HTERT RPE-1 (cell line): ENCODE results near the gene RPS14.
"Not testable (repeated sequence)": the region's sequence is repeated elsewhere in the genome, so short reads cannot be mapped to it uniquely, and the experiment has no call there.

ENCODE experiments used
- in situ Hi-C: fragments of 300-500 bp; cut with MboI; formaldehyde crosslinking; loops from 4 replicates; pipeline ENCODE4 v1.14.3; 2020; ENCODE audit warnings: low sequenced_read_pairs

The RPS14 gene

DNA sequence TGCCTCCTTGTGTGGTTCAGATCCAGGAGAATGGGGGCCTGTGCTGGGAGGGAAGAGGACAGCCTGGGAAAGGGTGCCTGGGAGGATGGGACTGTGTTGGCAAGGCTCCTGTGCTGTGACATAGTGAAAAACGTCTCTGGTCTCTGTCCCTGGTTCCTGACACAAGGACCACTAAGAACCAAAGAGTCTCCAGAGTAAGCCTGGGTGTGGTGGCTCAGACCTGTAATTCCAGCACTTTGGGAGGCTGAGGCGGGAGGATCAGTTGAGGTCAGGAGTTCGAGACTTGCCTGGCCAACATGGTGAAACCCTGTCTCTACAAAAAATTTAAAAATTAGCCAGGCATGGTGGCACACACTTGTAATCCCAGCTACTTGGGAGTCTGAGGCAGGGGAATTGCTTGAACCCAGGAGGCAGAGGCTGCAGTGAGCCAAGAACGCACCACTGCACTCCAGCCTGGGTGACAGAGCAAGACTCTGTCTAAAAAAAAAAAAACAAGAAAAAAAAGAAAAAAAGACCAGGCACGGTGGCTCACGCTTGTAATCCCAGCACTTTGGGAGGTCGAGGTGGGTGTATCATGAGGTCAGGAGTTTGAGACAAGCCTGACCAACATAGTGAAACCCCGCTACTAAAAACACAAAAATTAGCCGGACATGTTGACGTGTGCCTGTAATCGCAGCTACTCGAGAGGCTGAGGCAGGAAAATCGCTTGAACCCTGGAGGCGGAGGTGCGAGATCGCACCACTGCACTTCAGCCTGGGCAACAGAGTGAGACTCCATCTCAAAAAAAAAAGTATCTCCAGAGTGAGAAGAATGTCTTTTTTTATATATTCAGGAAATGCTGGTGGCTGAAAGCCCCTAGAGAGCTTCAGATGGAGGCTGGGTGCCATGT is 35.4 kb downstream of the RPS14 start:
- in situ Hi-C loops = not testable (repeated sequence)

DNA sequence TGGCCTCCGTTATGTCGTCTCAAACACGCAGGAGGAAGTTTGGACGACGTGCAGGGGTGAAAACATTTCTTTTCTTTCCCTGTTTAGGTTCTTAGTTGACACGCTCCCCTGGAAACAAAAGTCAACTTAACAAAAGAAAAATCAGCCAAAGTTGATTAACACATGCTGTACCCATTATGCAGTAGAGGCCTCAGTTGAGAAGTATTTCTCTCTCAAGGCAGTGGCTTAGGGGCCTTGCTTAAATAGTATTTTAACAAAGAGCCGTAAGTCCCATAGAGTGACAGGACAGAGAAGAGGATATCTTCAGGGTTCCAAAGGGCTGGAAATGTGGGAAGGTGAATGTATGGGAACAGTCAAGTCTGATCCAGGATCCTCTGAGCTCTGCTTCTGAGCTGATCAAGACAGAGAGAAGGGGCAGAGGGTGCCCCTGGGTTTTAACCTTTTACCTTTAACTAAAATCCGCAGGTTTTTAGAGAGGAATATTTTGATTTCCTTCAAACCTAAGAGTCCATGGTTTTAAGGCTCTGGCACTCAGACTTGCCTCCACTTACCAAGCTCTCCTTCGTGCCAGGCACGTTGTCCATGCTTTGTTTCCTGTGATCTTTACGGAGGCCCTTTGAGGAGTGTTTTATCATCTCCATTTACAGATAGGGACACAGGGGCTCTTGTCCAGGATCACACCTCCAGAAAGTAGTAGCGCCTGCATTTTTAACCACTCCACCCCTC is 36.2 kb downstream of the RPS14 start:
- in situ Hi-C loops = no loop called here

DNA sequence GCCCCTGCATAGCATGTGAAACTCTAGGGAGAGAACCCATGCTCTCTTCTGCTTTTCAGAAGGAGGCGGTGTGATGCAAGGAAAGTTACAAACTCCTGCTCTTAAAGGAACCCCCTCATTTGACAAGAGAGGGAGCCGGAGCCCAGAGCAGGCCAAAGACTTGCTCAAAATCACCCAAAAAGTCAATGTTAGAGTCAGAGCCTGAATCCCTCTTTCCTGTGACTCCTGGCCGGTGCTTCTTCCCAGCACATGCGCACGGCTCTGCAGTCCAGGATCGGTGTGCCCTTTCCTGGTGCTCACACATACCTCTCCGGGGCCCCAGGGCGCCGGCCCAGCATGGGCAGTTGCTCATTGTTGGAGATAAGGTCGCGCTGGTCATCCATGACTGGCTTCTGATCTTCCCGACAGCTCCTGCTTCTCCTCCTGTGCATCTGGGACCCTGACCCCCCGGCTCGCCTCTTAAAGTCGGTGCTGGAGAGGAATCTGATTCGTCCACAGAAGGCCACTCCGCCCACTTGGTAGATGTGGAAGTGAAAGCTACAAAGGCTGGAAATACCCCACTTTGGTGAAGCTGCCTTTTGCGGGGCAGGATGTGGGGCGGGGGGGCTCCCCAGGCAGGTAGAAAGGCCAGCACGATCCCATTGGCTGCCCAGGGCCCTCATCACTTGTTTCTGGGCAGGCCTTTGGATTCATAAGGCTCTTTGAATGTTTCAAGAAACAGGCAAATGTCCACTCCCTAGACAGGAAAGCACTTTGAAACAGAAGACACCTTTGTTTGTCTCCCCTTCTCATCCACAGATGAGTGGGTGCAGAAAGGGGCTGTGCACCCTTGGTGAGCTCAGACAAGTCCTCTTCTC is 37.0 kb downstream of the RPS14 start, which contains the start of gene CD74:
CD74 (minus strand) TSS at position 592 of the 857 bp plus-strand sequence; CDS start at position 431, 161 bp downstream.
- in situ Hi-C loops = no loop called here

DNA sequence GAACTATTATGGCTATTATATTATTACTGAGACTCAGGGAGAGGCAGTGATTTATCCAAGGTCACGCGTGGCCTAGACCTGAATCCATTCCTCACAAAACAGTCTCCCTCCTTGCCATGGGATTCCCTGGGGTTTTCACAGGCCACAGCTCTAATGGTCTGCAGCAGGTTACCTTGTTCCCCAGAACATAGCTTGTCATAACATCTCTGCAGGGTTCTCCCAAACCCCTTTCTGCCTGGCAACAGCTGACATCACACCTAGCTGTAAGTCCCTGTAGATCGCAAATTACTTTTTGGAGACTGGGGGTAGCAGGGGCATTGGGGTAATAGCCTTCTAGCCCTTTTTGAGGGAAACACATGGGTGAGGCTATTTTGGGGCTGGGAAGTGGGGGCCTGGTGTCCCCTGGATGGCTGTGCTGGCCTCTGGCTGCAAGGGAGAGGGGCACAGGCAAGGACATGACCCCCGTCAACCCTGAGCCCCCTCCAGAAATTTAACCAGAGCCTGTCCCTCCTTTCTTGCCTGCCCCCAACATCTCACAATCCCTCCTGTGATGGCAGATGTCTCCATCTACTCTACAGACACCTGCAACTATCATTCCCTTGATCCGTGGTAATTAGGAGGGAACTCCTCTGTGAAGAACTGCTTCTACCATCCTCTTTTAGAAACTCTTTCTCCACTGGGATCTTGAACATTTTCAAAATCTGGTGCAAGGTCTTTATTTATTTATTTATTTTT is 38.1 kb downstream of the RPS14 start:
- in situ Hi-C loops = no loop called here

DNA sequence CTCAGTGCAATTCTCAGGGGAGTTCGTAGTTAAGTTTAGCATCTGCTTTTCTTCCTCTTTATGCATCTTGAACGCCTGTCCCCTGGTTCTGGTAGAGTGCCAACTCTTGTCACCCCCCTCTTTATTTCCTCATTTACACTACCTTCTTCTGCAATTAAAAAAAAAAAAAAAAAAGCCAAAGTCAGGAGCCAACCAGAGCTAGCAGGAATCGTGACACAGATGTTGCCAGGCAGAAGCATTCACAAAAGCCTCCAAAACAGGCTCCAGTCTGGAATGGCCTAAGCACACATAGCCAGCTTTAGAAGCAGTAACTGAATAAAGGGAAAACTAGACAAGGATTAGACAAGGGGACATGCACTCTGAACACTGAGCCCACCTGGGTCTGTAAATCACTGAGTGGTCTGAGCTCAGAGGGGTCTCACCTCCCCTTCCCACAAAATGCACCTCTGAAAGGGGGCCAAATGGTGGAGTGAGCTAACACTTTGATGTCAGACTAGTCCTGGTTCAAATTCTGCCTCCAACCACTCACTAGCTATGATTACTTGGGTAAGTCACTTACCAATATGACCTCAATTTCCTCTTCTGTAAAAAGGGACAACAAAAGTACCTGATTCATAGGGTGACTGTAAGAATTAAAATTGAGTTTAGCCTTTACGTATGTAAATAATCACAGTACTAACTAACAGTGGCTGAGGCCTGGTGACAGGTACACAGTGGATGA is 38.9 kb downstream of the RPS14 start:
- in situ Hi-C loops = no loop called here

DNA sequence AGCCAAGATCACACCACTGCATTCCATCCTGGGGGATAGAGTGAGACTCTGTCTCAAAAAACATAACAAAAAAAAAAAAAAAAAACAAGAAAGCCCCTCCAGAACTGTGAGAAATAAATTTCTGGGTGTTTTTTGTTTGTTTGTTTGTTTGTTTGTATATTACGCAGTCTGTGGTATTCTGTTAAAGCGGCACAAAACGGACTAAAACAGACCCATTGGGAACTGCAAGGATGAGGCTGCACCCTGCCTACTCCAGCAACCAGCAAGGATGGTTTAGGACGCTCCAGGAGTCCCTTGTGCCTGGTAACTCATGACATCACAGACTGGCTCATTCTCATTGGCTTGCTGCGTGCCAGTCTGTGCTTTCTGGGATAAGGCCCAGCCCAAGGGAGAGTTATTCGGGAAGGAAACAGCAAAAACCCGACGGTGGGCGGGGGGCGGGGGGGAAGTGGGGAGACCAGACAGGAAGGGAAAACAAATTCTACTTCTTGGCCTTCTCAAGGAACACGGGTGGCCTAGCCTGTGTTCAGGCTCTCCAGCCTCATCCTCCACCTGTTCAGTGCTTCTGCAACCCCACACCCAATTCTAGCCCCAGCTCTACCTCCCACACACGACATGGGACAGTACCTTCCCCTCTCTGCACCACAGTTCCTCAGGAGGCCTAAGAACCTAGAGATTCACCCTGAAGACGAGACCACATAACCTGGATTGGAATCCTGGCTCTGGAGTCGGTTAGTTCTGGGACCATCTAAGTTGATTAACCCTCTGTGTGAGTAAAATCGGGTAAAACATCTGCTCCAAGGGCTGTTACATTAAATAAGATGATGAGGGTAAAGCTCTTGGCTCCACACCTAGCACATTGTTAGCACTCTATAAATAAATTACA is 39.7 kb downstream of the RPS14 start:
- in situ Hi-C loops = no loop called here

DNA sequence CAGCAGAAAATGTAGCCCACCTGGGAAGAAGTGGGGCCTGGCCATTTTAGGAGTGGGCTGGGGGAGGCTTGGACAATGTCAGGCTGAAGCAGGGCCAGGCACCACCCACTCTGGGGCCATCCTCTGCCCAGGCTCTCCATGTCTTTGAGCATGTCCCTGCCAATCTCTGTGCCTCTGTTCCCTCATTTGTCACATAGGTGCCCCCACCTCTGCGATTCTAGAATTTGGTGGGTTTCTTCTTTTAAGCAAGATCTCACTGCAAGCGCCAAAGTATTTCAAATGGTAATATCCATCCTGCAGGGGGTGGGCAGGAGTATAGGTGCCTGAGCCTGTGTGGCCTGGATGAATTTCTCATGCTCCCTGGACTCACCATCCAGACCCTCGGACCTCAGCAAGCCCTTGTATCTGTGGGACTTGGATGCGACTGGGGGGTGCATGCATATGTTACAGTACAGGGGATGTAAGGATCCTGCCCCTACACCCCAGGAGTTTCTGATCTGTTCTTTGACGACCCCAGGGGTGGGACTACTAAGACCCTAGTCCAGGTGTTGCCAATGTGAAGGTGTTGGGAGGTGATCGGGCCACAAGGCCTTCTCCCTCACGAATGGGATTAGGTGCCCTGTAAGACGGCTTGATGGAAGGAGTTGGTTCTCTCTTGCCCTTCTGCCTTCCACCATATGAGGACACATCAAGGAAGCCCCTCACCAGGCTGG is 41.2 kb downstream of the RPS14 start:
- in situ Hi-C loops = no loop called here

DNA sequence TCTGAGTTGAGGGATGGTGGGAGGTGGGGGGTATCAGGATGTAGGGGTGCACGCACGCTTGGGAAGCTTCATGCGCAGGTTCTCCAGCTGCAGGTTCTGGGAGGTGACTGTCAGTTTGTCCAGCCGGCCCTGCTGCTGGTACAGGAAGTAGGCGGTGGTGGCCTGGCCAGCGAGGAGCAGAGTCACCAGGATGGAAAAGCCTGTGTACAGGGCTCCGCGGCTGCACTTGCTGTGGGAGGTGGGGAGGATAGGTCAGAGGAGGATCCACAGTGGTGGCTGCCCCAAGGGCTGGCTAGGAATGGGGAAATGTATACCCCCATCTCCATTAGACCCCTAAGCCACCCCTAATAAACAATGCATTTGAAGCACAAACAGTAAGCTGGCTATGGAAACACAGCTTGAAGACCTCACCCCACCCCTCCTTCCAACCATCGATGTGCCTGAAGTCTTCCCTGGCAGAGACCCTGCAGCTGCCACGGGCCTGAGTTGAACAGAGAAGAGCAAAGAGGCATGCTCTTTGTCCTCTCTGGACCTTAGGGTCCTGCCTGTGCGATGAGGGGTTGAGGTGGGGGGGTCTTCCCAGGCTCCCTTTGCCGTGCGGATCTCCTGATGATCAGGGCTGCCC is 42.3 kb downstream of the RPS14 start:
- in situ Hi-C loops = no loop called here

DNA sequence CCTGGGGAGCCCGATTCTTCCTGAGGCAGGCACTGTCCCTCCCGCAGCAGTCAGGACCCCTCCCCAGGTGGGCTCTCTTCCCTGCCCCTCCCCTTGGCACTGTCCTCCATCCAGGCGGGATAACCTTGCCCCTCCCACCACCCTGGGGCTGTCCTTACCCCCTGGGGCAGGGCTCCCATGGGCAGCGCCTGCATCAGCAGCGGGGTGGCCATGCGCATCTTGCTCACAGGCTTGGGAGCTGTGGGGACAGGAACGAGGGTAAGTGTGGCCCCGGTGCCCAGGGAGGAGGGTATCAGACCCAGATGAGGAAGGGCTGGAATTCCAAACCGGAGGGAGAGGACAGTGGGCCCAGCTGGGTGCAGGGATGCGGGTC is 42.8 kb downstream of the RPS14 start:
- in situ Hi-C loops = no loop called here

DNA sequence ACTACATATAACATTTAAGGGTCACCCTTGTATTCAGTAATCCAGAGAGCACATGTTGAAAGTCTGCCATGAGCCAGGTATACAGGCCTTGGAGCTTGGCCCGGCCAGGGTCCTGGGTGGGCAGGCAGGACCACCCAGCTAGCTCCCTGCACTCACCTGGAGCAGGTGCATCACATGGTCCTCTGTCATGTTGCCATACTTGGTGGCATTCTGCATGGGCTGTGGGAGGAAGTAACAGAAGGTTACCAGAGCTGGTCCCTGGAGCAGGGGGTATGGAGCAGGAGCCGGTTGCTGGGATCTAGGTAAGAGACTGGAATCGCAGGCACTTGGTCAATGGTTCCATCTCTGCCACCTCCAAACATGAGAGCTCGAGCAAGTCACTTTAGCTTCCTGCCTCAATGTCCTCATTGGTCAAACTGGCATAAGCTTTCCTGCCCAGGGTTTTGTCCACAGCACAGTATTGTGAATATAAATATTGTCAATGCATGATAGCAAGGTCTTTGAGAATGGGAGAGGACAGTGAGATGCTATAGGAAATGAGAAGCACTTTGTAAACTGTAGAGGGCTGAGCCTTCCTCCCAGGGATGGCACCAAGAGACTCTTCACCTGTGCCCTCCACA is 43.3 kb downstream of the RPS14 start:
- in situ Hi-C loops = no loop called here

DNA sequence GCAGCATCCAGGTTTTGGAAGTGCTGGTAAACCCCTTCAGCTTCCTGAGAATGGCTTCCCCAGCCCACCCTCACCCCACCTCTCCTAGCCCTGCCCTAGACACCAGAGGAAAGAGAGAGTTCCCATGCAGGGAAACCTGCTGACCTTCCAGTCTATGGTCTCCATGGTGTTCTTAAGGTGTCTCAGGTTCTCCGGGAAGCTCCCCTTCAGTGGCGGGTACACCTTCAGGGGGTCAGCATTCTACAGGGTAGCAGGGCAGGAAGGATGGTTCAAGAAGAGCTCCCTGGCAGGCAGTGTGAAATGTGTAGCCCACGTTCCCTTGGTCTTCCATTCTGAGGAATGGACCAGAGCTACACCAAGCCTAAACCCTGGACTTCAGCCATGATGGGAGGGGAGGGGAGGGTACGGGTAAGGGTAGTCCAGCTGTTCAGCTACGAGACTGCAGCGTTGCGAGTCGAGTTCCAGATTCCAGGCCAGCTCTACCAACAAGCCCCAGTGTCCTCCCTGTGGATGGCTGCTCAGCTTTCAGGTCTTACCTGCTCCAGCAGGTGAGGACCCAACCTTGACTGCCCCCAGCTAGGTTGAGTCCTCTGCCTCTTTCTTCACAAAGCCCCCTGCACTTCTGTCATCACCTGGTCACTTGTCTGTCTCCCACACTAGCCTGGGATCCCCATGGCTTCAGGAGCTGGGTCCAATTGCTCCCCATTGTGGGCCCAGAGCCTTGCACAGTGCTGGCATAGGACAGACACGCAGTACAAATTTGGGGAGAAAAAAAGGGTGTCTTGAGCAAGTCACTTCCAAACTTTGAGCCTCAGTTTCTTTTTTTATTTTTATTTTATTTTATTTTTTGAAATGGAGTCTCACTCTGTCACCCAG is 44.4 kb downstream of the RPS14 start:
- in situ Hi-C loops = no loop called here

DNA sequence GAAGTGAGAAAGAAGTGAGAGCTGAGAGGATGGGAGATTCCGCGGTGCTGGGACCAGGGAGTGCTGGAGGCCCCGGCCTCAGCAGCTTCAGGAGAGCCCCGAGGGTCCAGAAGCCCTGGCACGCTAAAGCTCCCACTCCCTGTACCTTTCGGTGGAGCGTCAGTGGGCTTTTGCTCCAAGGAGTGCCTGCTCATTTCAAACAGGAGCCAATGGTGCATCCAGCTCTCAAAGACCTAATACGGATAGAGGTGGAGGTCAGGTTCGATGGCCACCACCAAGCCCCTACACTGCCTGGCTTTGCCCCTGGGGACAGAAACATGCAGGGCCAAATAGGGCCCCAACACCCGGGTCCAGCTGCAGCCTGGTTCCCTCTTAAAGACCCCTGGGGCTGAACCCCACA is 45.0 kb downstream of the RPS14 start:
- in situ Hi-C loops = no loop called here

DNA sequence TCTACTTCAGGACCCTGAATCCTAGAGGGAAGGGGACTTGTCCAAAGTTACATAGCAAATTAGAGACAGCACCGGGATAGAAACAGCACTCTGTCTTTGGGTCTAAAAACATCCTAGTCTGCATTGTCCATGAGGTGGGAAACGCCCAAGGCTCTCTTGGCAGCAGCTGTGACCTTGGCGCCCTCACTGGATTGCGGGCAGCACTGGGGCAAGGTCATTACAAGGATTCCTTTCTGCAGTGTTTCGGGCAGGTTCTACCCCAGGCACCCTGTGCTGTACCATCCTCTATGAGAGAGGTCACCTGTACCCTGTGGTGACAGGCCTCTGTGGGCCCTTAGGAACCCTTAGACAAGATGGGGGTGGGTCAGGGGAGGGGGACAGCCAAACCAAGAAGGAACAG is 45.4 kb downstream of the RPS14 start:
- in situ Hi-C loops = no loop called here

DNA sequence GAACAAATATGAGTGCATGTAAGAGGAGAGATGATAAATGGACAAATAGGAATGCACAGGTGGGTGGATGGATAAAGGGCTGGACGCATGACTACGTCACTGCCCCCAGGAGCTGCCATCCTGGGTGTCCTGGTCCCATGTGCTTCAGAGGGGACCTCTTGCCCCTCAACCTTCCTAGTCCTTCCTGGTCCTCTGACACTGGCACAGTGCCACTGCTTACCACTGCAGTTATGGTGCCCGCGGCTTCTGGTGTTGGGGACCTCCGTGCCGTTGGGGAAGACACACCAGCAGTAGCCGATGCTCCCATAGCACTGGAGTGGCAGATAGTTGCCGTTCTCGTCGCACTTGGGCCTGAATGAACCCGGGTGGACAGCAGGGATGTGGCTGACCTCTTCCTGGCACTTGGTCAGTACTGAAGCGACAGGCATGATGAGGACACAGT is 46.6 kb downstream of the RPS14 start:
- in situ Hi-C loops = no loop called here

DNA sequence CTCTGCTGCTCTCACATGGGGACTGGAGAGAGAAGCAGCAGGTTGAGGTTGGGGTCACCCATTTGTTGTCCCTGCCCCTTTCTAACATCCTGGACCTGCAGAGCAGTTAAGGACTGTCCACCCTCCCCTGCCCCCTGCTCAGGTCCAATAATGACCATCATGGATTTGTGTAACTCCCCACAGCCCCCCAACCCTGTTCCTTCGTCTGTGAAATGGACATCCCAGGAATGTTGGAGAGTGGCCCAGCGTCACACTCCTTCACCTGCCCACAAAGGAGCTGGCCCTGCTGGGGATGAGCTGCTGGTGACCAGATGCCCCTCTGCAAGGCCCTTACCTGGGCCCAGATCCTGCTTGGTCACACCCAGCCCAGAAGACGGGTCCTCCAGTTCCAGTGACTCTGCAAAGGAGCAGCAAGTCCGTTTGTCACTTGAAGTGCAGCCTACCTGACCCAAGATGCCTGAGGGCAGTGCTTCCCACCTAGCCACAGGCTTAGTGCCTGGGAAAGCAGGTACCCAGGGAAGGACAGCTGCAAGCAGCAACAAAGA is 47.2 kb downstream of the RPS14 start:
- in situ Hi-C loops = no loop called here
